MCF 10A (cell line): Measurements from ENCODE around the gene RSRC2. TPM values are rescaled to one million over a fixed set of nuclear protein-coding genes. Genes with fewer than 3 reads are reported as not detected.

Experiments used
- BruUV-seq: library from RNA; stranded (reverse); fragments of 400-500 nt; replicated peaks from 2 replicates; lab custom pipeline; 2021; lab: Mats Ljungman, UMichigan
- CTCF ChIA-PET: fragments of 300-600 bp; sonication (Branson Sonifier 250); formaldehyde crosslinking; extraction: SDS; loops from one replicate; lab custom pipeline; 2021; ENCODE audit warnings: antibody characterized with exemption, inconsistent platforms; lab: Yijun Ruan, JAX
- POLR2A ChIA-PET: fragments of 300-600, 350-650 bp; sonication (Branson Sonifier 250); formaldehyde crosslinking; extraction: SDS; loops from one replicate; lab custom pipeline; 2020; ENCODE audit warnings: antibody characterized with exemption, inconsistent platforms; lab: Yijun Ruan, JAX
- DNase-seq: peaks from one replicate; pipeline ENCODE4 v3.0.0-alpha.2; 2018; ENCODE audit not compliant: unreplicated experiment
- H3K27ac Mint-ChIP-seq: one replicate; pipeline ENCODE4 v1.8.0; 2022; ENCODE audit warnings: mild to moderate bottlenecking, low read depth, mixed read lengths; ENCODE audit not compliant: unreplicated experiment
- H3K27me3 Mint-ChIP-seq: one replicate; pipeline ENCODE4 v1.8.0; 2022; ENCODE audit warnings: mixed read lengths; ENCODE audit not compliant: insufficient read depth, unreplicated experiment
- H3K36me3 Mint-ChIP-seq: one replicate; pipeline ENCODE4 v1.8.0; 2022; ENCODE audit warnings: mild to moderate bottlenecking, moderate library complexity, mixed read lengths; ENCODE audit not compliant: insufficient read depth, unreplicated experiment
- H3K4me1 Mint-ChIP-seq: one replicate; pipeline ENCODE4 v1.8.0; 2022; ENCODE audit warnings: mixed read lengths; ENCODE audit not compliant: insufficient read depth, unreplicated experiment
- H3K4me3 Mint-ChIP-seq: one replicate; pipeline ENCODE4 v1.8.0; 2022; ENCODE audit warnings: mild to moderate bottlenecking, moderate library complexity, mixed read lengths; ENCODE audit not compliant: unreplicated experiment
- H3K9me3 Mint-ChIP-seq: one replicate; pipeline ENCODE4 v1.8.0; 2022; ENCODE audit warnings: mixed read lengths; ENCODE audit not compliant: unreplicated experiment
- intact Hi-C: fragments of 100-400 bp; cut with micrococcal nuclease; formaldehyde crosslinking; loops from 2 replicates; pipeline ENCODE4 v1.14.1; 2022
- total RNA-seq: library from RNA; stranded (reverse); gene quantifications from 2 replicates; pipeline ENCODE4 v1.2.3, GENCODE V29; 2022
- TF ChIP-seq, protein P1 (sequence below): fragments of 200-600 bp; IDR thresholded peaks from one replicate; pipeline ENCODE4 v1.8.0; 2022; ENCODE audit warnings: antibody characterized with exemption, mild to moderate bottlenecking; ENCODE audit not compliant: unreplicated experiment

The RSRC2 gene
- total RNA-seq, 1 experiment from 2014 or later = 93.4 TPM

DNA sequence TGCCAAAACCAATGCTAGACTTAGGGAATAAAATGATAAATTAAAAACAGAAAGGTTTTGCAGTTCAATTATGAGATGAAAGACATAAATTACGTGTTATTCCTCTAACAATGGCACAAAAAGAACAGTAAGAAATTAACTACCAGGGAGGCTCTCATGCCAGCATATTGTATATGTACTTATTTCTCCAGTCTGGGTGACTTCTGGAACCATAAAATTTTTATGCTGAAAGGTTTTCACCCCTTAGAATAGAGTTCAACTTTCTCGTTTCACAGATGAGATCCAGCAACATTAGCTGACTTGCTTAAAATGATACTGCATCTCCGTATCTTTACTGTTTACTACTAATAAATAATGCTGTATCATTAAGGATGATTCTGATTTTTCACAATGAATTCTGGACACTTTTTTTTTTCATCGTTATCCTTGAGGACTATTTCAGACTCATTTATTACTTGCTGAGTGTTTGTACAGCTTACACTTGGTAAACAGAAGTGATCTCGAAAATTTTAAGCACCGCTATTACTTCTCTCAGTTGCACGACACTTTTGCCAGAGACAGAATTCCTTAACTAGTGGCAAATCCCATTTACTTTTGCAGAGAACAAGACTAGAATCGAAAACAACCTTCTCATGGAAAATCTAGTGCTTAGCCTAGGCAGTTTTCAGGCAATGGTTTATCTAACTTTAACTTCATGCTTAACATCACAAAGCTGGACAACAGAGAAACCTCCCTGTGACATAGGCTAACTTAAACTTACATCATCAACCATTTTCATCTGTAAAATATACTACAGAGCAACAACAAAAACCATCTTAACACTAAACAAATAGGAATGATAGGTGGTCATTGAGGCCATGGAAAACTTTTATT, 2.7 kb downstream of the RSRC2 start:
- Mint-ChIP-seq H3K27ac (peak overlapping the region; percentile 57), H3K27me3 (no peaks in the 10 kb centered on the region), H3K36me3 (peaks cover 61% of the 10 kb centered on the region), H3K4me1 (peaks cover 16% of the 10 kb centered on the region), H3K9me3 (no peaks in the 10 kb centered on the region), H3K4me3 (no peak overlapping the region)
- BruUV-seq = no TSS peak
- ChIA-PET POLR2A (interaction anchor here (0.6 to 13.1 kb wide), 14 partner anchors 9 to 725 kb away, joined by 3 to 271 read pairs (median 4); partner anchors contain the start of genes DENR, DIABLO, MPHOSPH9 and ZCCHC8), CTCF (interaction anchor here (0.6 to 1.3 kb wide), 4 partner anchors 14 to 293 kb away, joined by 3 to 4 read pairs (median 4); no protein-coding TSS in a partner anchor)
- TF ChIP-seq, protein P1, sequence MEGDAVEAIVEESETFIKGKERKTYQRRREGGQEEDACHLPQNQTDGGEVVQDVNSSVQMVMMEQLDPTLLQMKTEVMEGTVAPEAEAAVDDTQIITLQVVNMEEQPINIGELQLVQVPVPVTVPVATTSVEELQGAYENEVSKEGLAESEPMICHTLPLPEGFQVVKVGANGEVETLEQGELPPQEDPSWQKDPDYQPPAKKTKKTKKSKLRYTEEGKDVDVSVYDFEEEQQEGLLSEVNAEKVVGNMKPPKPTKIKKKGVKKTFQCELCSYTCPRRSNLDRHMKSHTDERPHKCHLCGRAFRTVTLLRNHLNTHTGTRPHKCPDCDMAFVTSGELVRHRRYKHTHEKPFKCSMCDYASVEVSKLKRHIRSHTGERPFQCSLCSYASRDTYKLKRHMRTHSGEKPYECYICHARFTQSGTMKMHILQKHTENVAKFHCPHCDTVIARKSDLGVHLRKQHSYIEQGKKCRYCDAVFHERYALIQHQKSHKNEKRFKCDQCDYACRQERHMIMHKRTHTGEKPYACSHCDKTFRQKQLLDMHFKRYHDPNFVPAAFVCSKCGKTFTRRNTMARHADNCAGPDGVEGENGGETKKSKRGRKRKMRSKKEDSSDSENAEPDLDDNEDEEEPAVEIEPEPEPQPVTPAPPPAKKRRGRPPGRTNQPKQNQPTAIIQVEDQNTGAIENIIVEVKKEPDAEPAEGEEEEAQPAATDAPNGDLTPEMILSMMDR = no peak
- no peak for DNase-seq
- intact Hi-C loops = loop anchor here (10.0 kb wide), 1 partner anchor 231 kb away; the partner anchor contains the start of gene DENR

DNA sequence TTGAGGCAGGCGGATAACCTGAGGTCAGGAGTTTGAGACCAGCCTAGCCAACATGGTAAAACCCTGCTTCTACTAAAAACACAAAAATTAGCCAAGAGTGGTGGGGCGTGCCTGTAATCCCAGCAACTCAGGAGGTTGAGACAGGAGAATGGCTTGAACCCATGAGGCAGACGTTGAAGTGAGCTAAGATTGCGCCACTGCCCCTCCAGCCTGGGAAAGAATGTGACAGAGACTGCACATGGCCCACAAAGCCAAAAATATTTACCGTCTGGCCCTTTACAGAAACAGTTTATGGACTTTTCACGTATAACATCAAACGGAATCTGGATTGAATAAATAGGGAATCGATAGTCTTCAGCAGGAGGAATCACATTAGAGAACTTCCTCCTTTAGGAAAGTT, 3.5 kb downstream of the RSRC2 start:
- BruUV-seq = no TSS peak
- peak; percentile 80 for DNase-seq
- H3K9me3 Mint-ChIP-seq = no peaks in the 10 kb centered on the region
- peaks cover 69% of the 10 kb centered on the region for H3K36me3 Mint-ChIP-seq
- CTCF ChIA-PET = interaction anchor here (1.0 to 1.3 kb wide), 2 partner anchors 13 to 186 kb away, joined by 4 read pairs; no protein-coding TSS in a partner anchor
- intact Hi-C loops = loop anchor here (10.0 kb wide), 1 partner anchor 232 kb away; the partner anchor contains the start of gene DENR
- H3K27me3 Mint-ChIP-seq = no peaks in the 10 kb centered on the region
- no peak overlapping the region for H3K4me3 Mint-ChIP-seq
- TF ChIP-seq, protein P1 = no peak
- POLR2A ChIA-PET = interaction anchor here (1.1 to 13.1 kb wide), 10 partner anchors 10 to 724 kb away, joined by 3 to 271 read pairs (median 6); partner anchors contain the start of genes DENR and ZCCHC8
- H3K27ac Mint-ChIP-seq = peak overlapping the region; percentile 57
- peaks cover 22% of the 10 kb centered on the region for H3K4me1 Mint-ChIP-seq

DNA sequence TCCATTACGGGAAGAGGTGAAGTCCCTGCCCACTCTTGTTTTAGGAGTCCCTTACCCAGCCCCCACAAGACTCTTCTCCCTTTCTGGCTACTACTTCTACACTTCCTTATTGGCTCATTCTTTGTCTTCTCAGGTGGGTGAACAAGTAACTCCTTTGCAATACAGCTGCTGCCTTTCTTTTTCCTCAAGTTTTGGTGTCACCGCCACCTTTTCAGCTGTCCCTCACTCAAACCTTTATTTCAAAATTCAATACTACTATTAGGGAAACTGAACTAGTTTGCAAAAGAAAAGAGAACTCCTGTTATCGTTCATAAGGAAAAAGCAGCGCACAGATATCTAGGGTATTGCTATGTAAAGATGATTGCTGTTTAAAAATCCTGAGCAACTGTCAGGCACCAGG, 6.1 kb downstream of the RSRC2 start:
- no peak overlapping the region for H3K27ac Mint-ChIP-seq
- BruUV-seq = no TSS peak
- H3K27me3 Mint-ChIP-seq = no peaks in the 10 kb centered on the region
- CTCF ChIA-PET = interaction anchor here (0.6 kb wide), 1 partner anchor 35 kb away, joined by 7 read pairs; no protein-coding TSS in a partner anchor
- H3K4me3 Mint-ChIP-seq = no peak overlapping the region
- peaks cover 31% of the 10 kb centered on the region for H3K4me1 Mint-ChIP-seq
- TF ChIP-seq, protein P1 = no peak
- H3K36me3 Mint-ChIP-seq = peaks cover 95% of the 10 kb centered on the region
- no peak for DNase-seq
- POLR2A ChIA-PET = interaction anchor here (2.2 to 13.1 kb wide), 2 partner anchors 10 to 20 kb away, joined by 12 to 271 read pairs; partner anchors contain the start of gene ZCCHC8
- H3K9me3 Mint-ChIP-seq = no peaks in the 10 kb centered on the region
- intact Hi-C loops = loop anchor here (10.0 kb wide), 1 partner anchor 234 kb away; the partner anchor contains the start of gene DENR

DNA sequence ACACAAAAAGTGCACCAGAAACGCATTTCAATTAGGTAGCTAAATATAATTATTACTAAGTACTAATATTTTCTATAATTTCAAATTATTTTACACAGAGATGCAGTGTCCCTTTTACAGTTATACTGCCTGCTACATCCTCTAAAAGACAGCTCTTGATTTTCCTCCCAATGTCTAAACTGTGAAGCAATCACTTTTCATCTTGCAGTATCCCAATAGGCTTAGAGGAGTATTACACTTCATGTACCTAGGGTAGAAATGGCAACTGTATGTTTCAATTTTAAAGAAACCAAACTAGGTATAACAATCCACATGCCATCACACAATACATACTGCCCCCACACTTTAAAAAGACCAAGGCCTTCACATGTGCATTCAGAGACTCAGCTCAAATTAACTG, 7.3 kb downstream of the RSRC2 start:
- H3K4me3 Mint-ChIP-seq = no peak overlapping the region
- H3K4me1 Mint-ChIP-seq = peaks cover 31% of the 10 kb centered on the region
- H3K9me3 Mint-ChIP-seq = no peaks in the 10 kb centered on the region
- TF ChIP-seq, protein P1 = no peak
- CTCF ChIA-PET = no interaction called here
- no peaks in the 10 kb centered on the region for H3K27me3 Mint-ChIP-seq
- H3K27ac Mint-ChIP-seq = no peak overlapping the region
- intact Hi-C loops = loop anchor here (2.0 kb wide), 1 partner anchor 19 kb away; the partner anchor contains the start of gene ZCCHC8
- peaks cover 97% of the 10 kb centered on the region for H3K36me3 Mint-ChIP-seq
- POLR2A ChIA-PET = interaction anchor here (0.9 to 13.1 kb wide), 4 partner anchors 8 to 47 kb away, joined by 3 to 271 read pairs (median 8); partner anchors contain the start of gene ZCCHC8
- no TSS peak for BruUV-seq
- no peak for DNase-seq
